Astrocyte of the spinal cord (primary cell): Measurements from ENCODE around the gene SPRTN.

Experiments used
- DNase-seq: peaks from one replicate; pipeline ENCODE4 v3.0.0; 2011; ENCODE audit warnings: low read depth, low spot score
- H3K4me3 ChIP-seq: 2 replicates; pipeline ENCODE4 v1.5.1; 2011; ENCODE audit warnings: low read depth, mild to moderate bottlenecking, low read length, moderate library complexity
- in situ Hi-C: cut with HindIII; loops from 2 replicates; pipeline ENCODE4 v1.10.0; 2017; ENCODE audit warnings: low sequenced_read_pairs
- TF ChIP-seq, protein P1 (sequence below): IDR thresholded peaks from 2 replicates; pipeline ENCODE4 v1.5.1; 2012; ENCODE audit warnings: low read depth, mild to moderate bottlenecking, low read length, inconsistent platforms

SPRTN gene

DNA sequence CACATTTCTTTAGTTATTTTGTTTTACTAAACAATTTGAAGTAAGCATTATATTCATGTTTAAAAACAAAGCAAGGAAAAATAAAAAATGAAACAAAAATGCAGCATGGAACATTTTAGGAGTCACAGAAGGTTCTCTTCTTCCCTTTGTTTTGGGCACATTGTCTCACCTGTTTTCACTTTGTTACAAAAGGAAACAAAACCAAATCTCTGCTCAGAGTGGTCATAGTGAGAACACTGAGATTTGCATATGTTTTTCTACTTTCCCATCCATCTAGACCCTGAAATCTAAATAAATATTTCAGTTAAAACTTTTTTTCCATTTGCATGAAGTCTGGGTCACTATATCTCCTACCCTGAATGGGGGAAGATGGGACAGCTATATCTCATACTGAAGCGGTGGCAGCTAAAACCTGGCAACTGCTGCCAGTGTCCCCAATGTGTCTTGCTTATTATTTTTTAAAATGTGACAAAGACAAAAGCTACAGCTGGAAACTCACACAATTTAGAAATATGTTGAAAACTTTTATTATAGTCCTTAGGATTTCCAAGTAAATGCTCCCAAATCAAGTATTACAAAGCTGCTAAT, 3.9 kb upstream of the SPRTN start:
- TF ChIP-seq, protein P1, sequence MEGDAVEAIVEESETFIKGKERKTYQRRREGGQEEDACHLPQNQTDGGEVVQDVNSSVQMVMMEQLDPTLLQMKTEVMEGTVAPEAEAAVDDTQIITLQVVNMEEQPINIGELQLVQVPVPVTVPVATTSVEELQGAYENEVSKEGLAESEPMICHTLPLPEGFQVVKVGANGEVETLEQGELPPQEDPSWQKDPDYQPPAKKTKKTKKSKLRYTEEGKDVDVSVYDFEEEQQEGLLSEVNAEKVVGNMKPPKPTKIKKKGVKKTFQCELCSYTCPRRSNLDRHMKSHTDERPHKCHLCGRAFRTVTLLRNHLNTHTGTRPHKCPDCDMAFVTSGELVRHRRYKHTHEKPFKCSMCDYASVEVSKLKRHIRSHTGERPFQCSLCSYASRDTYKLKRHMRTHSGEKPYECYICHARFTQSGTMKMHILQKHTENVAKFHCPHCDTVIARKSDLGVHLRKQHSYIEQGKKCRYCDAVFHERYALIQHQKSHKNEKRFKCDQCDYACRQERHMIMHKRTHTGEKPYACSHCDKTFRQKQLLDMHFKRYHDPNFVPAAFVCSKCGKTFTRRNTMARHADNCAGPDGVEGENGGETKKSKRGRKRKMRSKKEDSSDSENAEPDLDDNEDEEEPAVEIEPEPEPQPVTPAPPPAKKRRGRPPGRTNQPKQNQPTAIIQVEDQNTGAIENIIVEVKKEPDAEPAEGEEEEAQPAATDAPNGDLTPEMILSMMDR = no peak
- H3K4me3 ChIP-seq = peak overlapping the region; percentile 33
- DNase-seq = no peak
- in situ Hi-C loops = no loop called here

DNA sequence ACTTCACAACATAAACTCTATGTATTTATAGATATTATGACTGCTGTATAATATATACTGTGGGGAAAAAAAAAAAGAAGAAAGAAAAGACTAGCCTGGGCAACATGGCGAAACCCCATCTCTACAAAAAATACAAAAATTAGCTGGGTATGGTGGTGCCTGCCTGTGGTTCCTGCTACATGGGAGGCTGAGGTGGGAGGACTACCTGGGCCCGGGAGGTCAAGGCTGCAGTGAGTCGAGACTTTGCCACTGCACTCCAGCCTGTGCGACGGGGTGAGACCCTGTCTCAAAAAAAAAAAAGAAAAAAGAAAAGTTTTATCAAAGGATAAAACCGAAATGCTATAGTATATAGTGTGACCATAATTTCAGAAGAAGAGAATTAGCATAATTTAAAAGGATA, 3.1 kb upstream of the SPRTN start:
- TF ChIP-seq, protein P1 = no peak
- peak overlapping the region; percentile 33 for H3K4me3 ChIP-seq
- in situ Hi-C loops = no loop called here
- DNase-seq = no peak

GRCh38 chr1:231335663-231336602, 2.2 kb upstream of the SPRTN start:
- H3K4me3 ChIP-seq = peak overlapping the region; percentile 99
- in situ Hi-C loops = no loop called here
- DNase-seq = no peak
- TF ChIP-seq, protein P1 = no peak

- in situ Hi-C loops = no loop called here
- DNase-seq = no peak
Measured at GRCh38 chr1:231337043-231337471, 1.0 kb upstream of the SPRTN start.

GRCh38 chr1:231337472-231338269, 422 bp upstream of the SPRTN start, which contains the start of gene EXOC8:
Gene EXOC8, minus strand, starts transcription at chr1:231337852. Its CDS starts 107 bp downstream, at chr1:231337745.
- in situ Hi-C loops = no loop called here
- peak within 1 kb of the TSS; percentile 99 for H3K4me3 ChIP-seq
- DNase-seq = peak; percentile 98
- TF ChIP-seq, protein P1 = peak; percentile 10

More at GRCh38 chr1:231337043-231337471, 1.0 kb upstream of the SPRTN start:
- peak overlapping the region; percentile 99 for H3K4me3 ChIP-seq
- TF ChIP-seq, protein P1 = no peak
